H1 (cell line): Measurements from ENCODE around the gene IL1RAPL1. TPM values are rescaled to one million over a fixed set of nuclear protein-coding genes. Genes with fewer than 3 reads are reported as not detected.

ENCODE experiments used
- CTCF ChIA-PET: fragments of 300-600 bp; sonication (Branson Sonifier 250); formaldehyde crosslinking; loops from one replicate; lab custom pipeline; 2021; ENCODE audit not compliant: partially characterized antibody; lab: Charles Lee
- POLR2A ChIA-PET: fragments of 300-600 bp; sonication (Branson Sonifier 250); formaldehyde crosslinking; loops from one replicate; lab custom pipeline; 2021; ENCODE audit warnings: inconsistent platforms; ENCODE audit not compliant: partially characterized antibody; lab: Charles Lee
- DNase-seq, 2 experiments: peaks; one replicate each; pipeline versions ENCODE4 v3.0.0 to v3.0.0-alpha.2; 2010 to 2022; ENCODE audit warnings: low spot score in 2 of 2, low read depth in 1 of 2, mixed read lengths in 1 of 2
- FAIRE-seq: peaks from 2 replicates; lab custom pipeline; 2011; peaks lifted over from hg19 to GRCh38; lab: Jason Lieb, UNC
- H2AFZ ChIP-seq: 2 replicates; pipeline ENCODE4 v1.8.1; 2012; ENCODE audit warnings: low read length, inconsistent platforms
- H2AK5ac ChIP-seq: 2 replicates; pipeline ENCODE4 v1.6.1; 2013; ENCODE audit warnings: low read depth, low read length
- H2BK120ac ChIP-seq: replicated peaks from 2 replicates; pipeline ENCODE3; 2013; ENCODE audit warnings: low read depth, low read length, inconsistent platforms
- H2BK12ac ChIP-seq: 2 replicates; pipeline ENCODE4 v1.6.1; 2013; ENCODE audit warnings: low read depth, low read length
- H2BK15ac ChIP-seq: 2 replicates; pipeline ENCODE4 v1.6.1; 2013; ENCODE audit warnings: low read length
- H2BK20ac ChIP-seq: 2 replicates; pipeline ENCODE4 v1.6.1; 2013; ENCODE audit warnings: low read length
- H2BK5ac ChIP-seq: 2 replicates; pipeline ENCODE4 v1.6.1; 2013; ENCODE audit warnings: low read depth, low read length
- H3K14ac ChIP-seq: 2 replicates; pipeline ENCODE4 v1.6.1; 2013; ENCODE audit warnings: inconsistent platforms; ENCODE audit not compliant: insufficient read length
- H3K18ac ChIP-seq: 2 replicates; pipeline ENCODE4 v1.6.1; 2013; ENCODE audit warnings: low read length; ENCODE audit errors: extremely low read depth
- H3K23ac ChIP-seq: 2 replicates; pipeline ENCODE4 v1.6.1; 2013; ENCODE audit warnings: inconsistent platforms; ENCODE audit not compliant: insufficient read length
- H3K23me2 ChIP-seq: 2 replicates; pipeline ENCODE4 v1.6.1; 2013; ENCODE audit warnings: low read depth, low read length
- H3K27ac ChIP-seq: 2 replicates; pipeline ENCODE4 v1.6.1; 2011; ENCODE audit warnings: low read depth, low read length, inconsistent platforms
- H3K27me3 ChIP-seq, 4 experiments: replicated peaks in 1 of 4; 1 replicate in 1 of 4; 2 replicates in 3 of 4; pipeline versions ENCODE4 v1.6.1 to v1.8.1; 2011 to 2013; ENCODE audit warnings: low read length in 3 of 4, mild to moderate bottlenecking in 3 of 4, inconsistent platforms in 2 of 4, mixed read lengths in 2 of 4, moderate library complexity in 1 of 4; ENCODE audit not compliant: control insufficient read depth in 3 of 4, insufficient read depth in 3 of 4; ENCODE audit errors: extremely low read depth in 1 of 4
- H3K36me3 ChIP-seq, 4 experiments: 2 replicates each; pipeline versions ENCODE4 v1.6.1 to v1.8.1; 2011 to 2013; ENCODE audit warnings: mild to moderate bottlenecking in 4 of 4, low read length in 3 of 4, moderate library complexity in 2 of 4, control low read depth in 1 of 4, inconsistent platforms in 1 of 4; ENCODE audit not compliant: insufficient read depth in 4 of 4, control insufficient read depth in 2 of 4
- H3K4ac ChIP-seq: replicated peaks from 2 replicates; pipeline ENCODE3; 2013; ENCODE audit warnings: low read length, low read depth, mixed read lengths, inconsistent platforms; ENCODE audit not compliant: insufficient read length
- H3K4me1 ChIP-seq, 4 experiments: replicated peaks in 1 of 4; 1 replicate in 1 of 4; 2 replicates in 3 of 4; pipeline versions ENCODE4 v1.6.1 to v1.8.1; 2011 to 2013; ENCODE audit warnings: low read length in 3 of 4, inconsistent platforms in 2 of 4, mixed read lengths in 1 of 4; ENCODE audit not compliant: insufficient read depth in 4 of 4, control insufficient read depth in 3 of 4
- H3K4me2 ChIP-seq, 2 experiments: 2 replicates each; pipeline versions ENCODE4 v1.6.1 to v1.8.1; 2011 to 2013; ENCODE audit warnings: low read depth in 2 of 2, low read length in 2 of 2, control low read depth in 1 of 2, inconsistent platforms in 1 of 2, mild to moderate bottlenecking in 1 of 2; ENCODE audit not compliant: insufficient read depth in 1 of 2
- H3K4me3 ChIP-seq, 4 experiments: fragments of 200-600, 300-600 bp in 1 of 4; sonication (generic), shearing (Covaris generic), sonication (Bioruptor Twin) in 1 of 4; 2 replicates each; pipeline versions ENCODE4 v1.5.1 to v1.8.1; 2011 to 2016; ENCODE audit warnings: low read length in 4 of 4, low read depth in 3 of 4, control low read depth in 2 of 4, inconsistent platforms in 2 of 4, mild to moderate bottlenecking in 2 of 4, mixed read lengths in 1 of 4, moderate library complexity in 1 of 4; ENCODE audit not compliant: insufficient read depth in 2 of 4; ENCODE audit errors: extremely low read depth in 1 of 4
- H3K56ac ChIP-seq: replicated peaks from 2 replicates; pipeline ENCODE3; 2013; ENCODE audit warnings: low read depth, mild to moderate bottlenecking, mixed read lengths, low read length, inconsistent platforms; ENCODE audit not compliant: insufficient read length
- H3K79me1 ChIP-seq: 2 replicates; pipeline ENCODE4 v1.6.1; 2013; ENCODE audit warnings: low read depth, low read length, control low read depth
- H3K79me2 ChIP-seq, 2 experiments: 2 replicates each; pipeline versions ENCODE4 v1.6.1 to v1.8.1; 2012 to 2013; ENCODE audit warnings: low read length in 2 of 2, mild to moderate bottlenecking in 2 of 2, inconsistent platforms in 1 of 2; ENCODE audit not compliant: insufficient read depth in 2 of 2, control insufficient read depth in 1 of 2
- H3K9ac ChIP-seq, 4 experiments: replicated peaks in 1 of 4; 1 replicate in 1 of 4; 2 replicates in 3 of 4; pipeline versions ENCODE4 v1.6.1 to v1.8.1; 2011 to 2013; ENCODE audit warnings: low read depth in 3 of 4, low read length in 3 of 4, control low read depth in 2 of 4, mild to moderate bottlenecking in 2 of 4, moderate library complexity in 2 of 4, inconsistent platforms in 1 of 4; ENCODE audit errors: extremely low read depth in 1 of 4
- H3K9me3 ChIP-seq, 2 experiments: 2 replicates each; pipeline versions ENCODE4 v1.6.1 to v1.8.1; 2012 to 2013; ENCODE audit warnings: mild to moderate bottlenecking in 2 of 2, moderate library complexity in 2 of 2, control low read depth in 1 of 2, inconsistent platforms in 1 of 2, low read depth in 1 of 2, low read length in 1 of 2, mixed read lengths in 1 of 2; ENCODE audit not compliant: insufficient read depth in 2 of 2
- H4K20me1 ChIP-seq, 2 experiments: replicated peaks in 1 of 2; 2 replicates each; pipeline versions ENCODE3 to v1.8.1; 2011 to 2013; ENCODE audit warnings: inconsistent platforms in 2 of 2, low read length in 2 of 2, mild to moderate bottlenecking in 1 of 2; ENCODE audit not compliant: insufficient read depth in 2 of 2, control insufficient read depth in 1 of 2
- H4K5ac ChIP-seq: 2 replicates; pipeline ENCODE4 v1.6.1; 2013; ENCODE audit warnings: low read length, low read depth, mixed read lengths, inconsistent platforms; ENCODE audit not compliant: insufficient read length
- H4K8ac ChIP-seq: 2 replicates; pipeline ENCODE4 v1.8.0; 2013; ENCODE audit warnings: mild to moderate bottlenecking, moderate library complexity, low read length, inconsistent platforms; ENCODE audit not compliant: insufficient read depth; ENCODE audit errors: extremely low read depth
- H4K91ac ChIP-seq: replicated peaks from 2 replicates; pipeline ENCODE3; 2013; ENCODE audit warnings: low read length, mixed read lengths, inconsistent platforms; ENCODE audit not compliant: insufficient read length
- KDM4A ChIP-seq: IDR thresholded peaks from one replicate; pipeline ENCODE4 v1.7.1; 2012; ENCODE audit warnings: low read depth, mild to moderate bottlenecking, moderate library complexity, low read length, inconsistent platforms; ENCODE audit not compliant: severe bottlenecking
- WGBS, 2 experiments: shearing (Covaris generic) in 1 of 2; methylation state at CpG; one replicate each; pipeline versions ENCODE4 v1.1.6 to v1.1.7; 2013 to 2015; ENCODE audit warnings: low lambda C conversion rate in 2 of 2, mixed read lengths in 2 of 2, inconsistent platforms in 1 of 2, low coverage in 1 of 2, missing lambda C conversion rate in 1 of 2; ENCODE audit not compliant: insufficient replicate concordance in 2 of 2, insufficient coverage in 1 of 2, insufficient read length in 1 of 2; ENCODE audit errors: extremely low coverage in 1 of 2, missing lambda C conversion rate in 1 of 2; 5-methylcytosine and 5-hydroxymethylcytosine counted together
- polyA plus RNA-seq, 7 experiments: library from polyadenylated mRNA; depleted of rRNA in 3 of 7; stranded (reverse) in 5 of 7; unstranded in 2 of 7; fragments of >200 nt in 5 of 7; fragments of 200-250 nt in 2 of 7; gene quantifications; 1 replicate in 5 of 7; 2 replicates in 1 of 7; 4 replicates in 1 of 7; pipeline versions ENCODE4 v1.2.1 to v1.2.3, GENCODE V29; 2011 to 2013; ENCODE audit warnings: missing spikeins in 2 of 7, mixed read lengths in 2 of 7
- total RNA-seq: library from RNA; stranded (reverse); fragmentation: NEBNext Ultra II Directional; extraction: Animal tissue kit (Norgen Biotek cat#: 25700); gene quantifications from 2 replicates; pipeline ENCODE4 v1.2.1, GENCODE V29; 2021

Gene IL1RAPL1
- total and polyA plus RNA-seq, 2 of the 8 experiments (the other 6 are each of a cell fraction or from before 2014, with no cell fraction given) = 0.11 to 0.35 TPM

- POLR2A ChIA-PET = no interaction called here
- TF ChIP-seq KDM4A = no peak
- Histone ChIP-seq H4K5ac (no peak overlapping the region), H2AFZ (no peak overlapping the region), H3K23me2 (no peaks in the 10 kb centered on the region), H3K4me1 (no peaks in the 10 kb centered on the region), H3K4me3 (no peak overlapping the region), H2BK20ac (no peak overlapping the region), H2BK120ac (no peak overlapping the region), H4K91ac (no peak overlapping the region), H2AK5ac (no peak overlapping the region), H3K9me3 (no peaks in the 10 kb centered on the region), H3K27me3 (no peaks in the 10 kb centered on the region), H4K20me1 (no peaks in the 10 kb centered on the region), H3K79me2 (no peaks in the 10 kb centered on the region), H3K56ac (no peak overlapping the region), H2BK12ac (no peak overlapping the region), H3K36me3 (no peaks in the 10 kb centered on the region), H3K14ac (no peak overlapping the region), H3K27ac (no peak overlapping the region), H2BK5ac (no peak overlapping the region), H4K8ac (no peak overlapping the region), H3K4me2 (no peak overlapping the region), H3K79me1 (no peaks in the 10 kb centered on the region), H3K23ac (no peak overlapping the region), H3K18ac (no peak overlapping the region), H3K4ac (no peak overlapping the region), H2BK15ac (no peak overlapping the region), H3K9ac (no peak overlapping the region)
- CTCF ChIA-PET = no interaction called here
- DNase-seq (no peak), FAIRE-seq (no peak)
- 92% methylated on average over 3 of the region's 5 CpGs; no CpG with 5 or more reads in 1 of the 2 experiments for WGBS, 2 experiments
Observed at GRCh38 chrX:29792335-29792734, 1205.1 kb downstream of the IL1RAPL1 start.
